OCI-LY3 (cell line): ENCODE measurements around the gene AATK.

Experiments
- EZH2phosphoT487 ChIP-seq: fragments of 200-600 bp; shearing (Covaris generic); IDR thresholded peaks from 2 replicates; pipeline ENCODE4 v1.6.1; 2018; ENCODE audit warnings: antibody characterized with exemption, mixed run types, low read depth
- TF ChIP-seq, protein P1 (sequence below): fragments of 200-600, 300-600 bp; sonication (generic); IDR thresholded peaks from 2 replicates; pipeline ENCODE4 v1.5.1; 2014; ENCODE audit warnings: antibody characterized with exemption, low read length, low read depth

DNA sequence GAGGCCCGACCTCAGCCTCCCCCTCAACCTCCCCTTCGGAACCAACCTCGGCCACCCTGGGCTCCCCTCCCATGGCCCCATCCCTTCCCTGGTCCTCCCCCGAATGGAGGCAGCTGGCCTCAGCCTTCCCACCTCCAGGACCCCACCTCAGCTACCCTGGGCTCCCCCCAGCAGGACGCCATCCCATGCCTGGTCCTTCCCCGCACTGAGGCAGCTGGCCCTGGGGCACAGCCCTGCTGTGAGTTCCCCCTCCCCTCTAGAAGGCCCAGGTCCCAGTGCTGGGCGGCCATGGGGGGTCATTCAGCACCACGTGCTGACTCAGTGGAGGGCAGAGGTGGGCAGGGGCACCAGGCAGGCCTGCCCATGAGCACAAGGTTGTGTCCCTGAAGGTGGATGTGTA lies 29.7 kb downstream of the AATK start:
- TF ChIP-seq, protein P1, sequence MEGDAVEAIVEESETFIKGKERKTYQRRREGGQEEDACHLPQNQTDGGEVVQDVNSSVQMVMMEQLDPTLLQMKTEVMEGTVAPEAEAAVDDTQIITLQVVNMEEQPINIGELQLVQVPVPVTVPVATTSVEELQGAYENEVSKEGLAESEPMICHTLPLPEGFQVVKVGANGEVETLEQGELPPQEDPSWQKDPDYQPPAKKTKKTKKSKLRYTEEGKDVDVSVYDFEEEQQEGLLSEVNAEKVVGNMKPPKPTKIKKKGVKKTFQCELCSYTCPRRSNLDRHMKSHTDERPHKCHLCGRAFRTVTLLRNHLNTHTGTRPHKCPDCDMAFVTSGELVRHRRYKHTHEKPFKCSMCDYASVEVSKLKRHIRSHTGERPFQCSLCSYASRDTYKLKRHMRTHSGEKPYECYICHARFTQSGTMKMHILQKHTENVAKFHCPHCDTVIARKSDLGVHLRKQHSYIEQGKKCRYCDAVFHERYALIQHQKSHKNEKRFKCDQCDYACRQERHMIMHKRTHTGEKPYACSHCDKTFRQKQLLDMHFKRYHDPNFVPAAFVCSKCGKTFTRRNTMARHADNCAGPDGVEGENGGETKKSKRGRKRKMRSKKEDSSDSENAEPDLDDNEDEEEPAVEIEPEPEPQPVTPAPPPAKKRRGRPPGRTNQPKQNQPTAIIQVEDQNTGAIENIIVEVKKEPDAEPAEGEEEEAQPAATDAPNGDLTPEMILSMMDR = no peak
- no peak for TF ChIP-seq EZH2phosphoT487
